ENCODE data around the gene HS3ST3A1. TPM values are rescaled to one million over a fixed set of nuclear protein-coding genes. Genes with fewer than 3 reads are reported as not detected.

HS3ST3A1 gene
- total RNA-seq, 1 donor from 2014 or later = 8.6 TPM

DNA sequence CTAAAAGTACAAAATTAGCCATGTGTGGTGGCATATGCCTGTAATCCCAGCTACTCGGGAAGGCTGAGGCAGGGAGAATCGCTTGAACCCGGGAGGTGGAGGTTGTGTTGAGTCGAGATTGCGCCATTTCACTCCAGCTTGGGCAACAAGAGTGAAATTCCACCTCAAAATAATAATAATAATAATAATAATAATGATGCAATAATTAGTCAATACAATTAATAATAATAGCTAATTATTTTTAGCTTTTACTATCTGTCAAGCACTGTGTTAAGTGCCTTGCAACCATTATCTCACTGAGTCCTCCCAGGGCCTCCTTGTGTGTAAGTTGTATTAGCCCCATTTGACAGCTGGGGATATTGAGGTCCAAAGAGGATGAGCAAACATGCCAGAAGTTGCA is 14.3 kb upstream of the HS3ST3A1 start:
- intact Hi-C loops (cut with DNase I) = no loop called here
- no peak overlapping the region for H3K27ac ChIP-seq
- H3K4me1 ChIP-seq = no peaks in the 10 kb centered on the region
- no peak overlapping the region for H3K4me3 ChIP-seq
- H3K27me3 ChIP-seq = no peaks in the 10 kb centered on the region
- H3K36me3 ChIP-seq = no peaks in the 10 kb centered on the region
- H3K9me3 ChIP-seq = peaks cover 5% of the 10 kb centered on the region
- TF ChIP-seq CTCF (IDR thresholded peaks at IDR 0.05) = no peak
- TF ChIP-seq POLR2AphosphoS5 (IDR thresholded peaks at IDR 0.05; ENCODE audit: insufficient read depth in 1 of 2, low read depth in 1 of 2) = no peak
- TF ChIP-seq POLR2A (IDR thresholded peaks at IDR 0.05) = no peak
- no peak for DNase-seq (ENCODE audit: extremely low spot score in 2 of 2)

DNA sequence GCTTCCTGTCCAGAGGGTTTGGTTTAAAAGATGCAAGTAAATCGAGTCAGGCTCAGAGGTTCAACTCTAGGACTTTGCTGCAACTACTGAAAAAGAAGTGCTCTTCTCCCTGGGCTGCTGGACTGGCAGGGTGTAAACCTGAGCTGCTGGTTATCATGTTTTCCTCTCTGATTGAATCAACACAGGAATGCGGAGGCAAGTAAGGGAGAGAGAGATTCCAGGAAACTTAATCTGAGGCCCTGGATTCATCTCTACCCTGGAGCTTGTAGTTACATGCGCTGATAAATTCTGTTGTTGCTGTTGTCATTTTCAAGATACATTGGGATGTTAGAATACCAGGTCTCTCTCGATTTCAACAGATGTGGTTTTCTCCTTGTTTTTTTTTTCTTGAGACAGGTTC is 8.2 kb upstream of the HS3ST3A1 start:
- H3K27me3 ChIP-seq = no peaks in the 10 kb centered on the region
- H3K27ac ChIP-seq = no peak overlapping the region
- no peaks in the 10 kb centered on the region for H3K36me3 ChIP-seq
- TF ChIP-seq POLR2A (IDR thresholded peaks at IDR 0.05) = no peak
- no peak for TF ChIP-seq POLR2AphosphoS5 (IDR thresholded peaks at IDR 0.05; ENCODE audit: insufficient read depth in 1 of 2, low read depth in 1 of 2)
- TF ChIP-seq CTCF (IDR thresholded peaks at IDR 0.05) = no peak
- intact Hi-C loops (cut with DNase I) = no loop called here
- no peak for DNase-seq (ENCODE audit: extremely low spot score in 2 of 2)
- no peak overlapping the region for H3K4me3 ChIP-seq
- H3K4me1 ChIP-seq = no peaks in the 10 kb centered on the region
- H3K9me3 ChIP-seq = peaks cover 5% of the 10 kb centered on the region

DNA sequence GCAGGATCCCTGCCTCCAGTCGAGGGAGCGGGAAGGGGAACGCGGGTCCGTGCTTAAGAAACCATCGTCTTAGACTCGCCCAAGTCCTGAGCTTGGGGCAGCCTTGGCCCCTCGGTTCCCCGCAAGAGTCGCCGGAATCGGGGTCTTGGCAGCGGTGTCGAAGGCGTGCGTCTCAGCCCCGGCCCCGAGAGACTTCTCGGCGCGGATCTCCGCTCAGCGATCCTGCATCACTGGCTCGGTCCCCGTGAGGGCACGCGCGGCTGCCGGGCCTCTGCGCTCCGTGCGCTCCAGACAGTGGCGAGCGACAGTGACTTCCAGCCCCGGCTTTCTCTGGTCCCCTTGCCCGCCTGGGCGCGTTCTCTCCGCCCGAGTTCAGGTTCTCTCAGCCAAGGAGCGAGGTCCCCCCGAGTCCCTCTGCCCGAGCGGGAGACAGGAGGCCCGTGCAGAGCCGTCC is 380 bp downstream of the HS3ST3A1 start:
- Histone ChIP-seq H3K4me1 (peaks cover 15% of the 10 kb centered on the region), H3K27ac (peak overlapping the region; percentile 89), H3K9me3 (no peaks in the 10 kb centered on the region), H3K36me3 (no peaks in the 10 kb centered on the region), H3K4me3 (peak overlapping the region; percentile 58 to 75), H3K27me3 (peaks cover 3% of the 10 kb centered on the region)
- DNase-seq (ENCODE audit: extremely low spot score in 2 of 2) = no peak
- TF ChIP-seq POLR2AphosphoS5 (IDR thresholded peaks at IDR 0.05; ENCODE audit: insufficient read depth in 1 of 2, low read depth in 1 of 2) (no peak), POLR2A (IDR thresholded peaks at IDR 0.05) (no peak), CTCF (IDR thresholded peaks at IDR 0.05) (no peak)
- intact Hi-C loops (cut with DNase I) = no loop called here

- Histone ChIP-seq H3K36me3 (no peaks in the 10 kb centered on the region), H3K4me3 (peak overlapping the region; percentile 58 to 75), H3K4me1 (peaks cover 15% of the 10 kb centered on the region), H3K27me3 (peaks cover 3% of the 10 kb centered on the region), H3K9me3 (no peaks in the 10 kb centered on the region), H3K27ac (peak overlapping the region; percentile 89)
- intact Hi-C loops (cut with DNase I) = no loop called here
- no peak for DNase-seq (ENCODE audit: extremely low spot score in 2 of 2)
- TF ChIP-seq POLR2A (IDR thresholded peaks at IDR 0.05) (no peak), POLR2AphosphoS5 (IDR thresholded peaks at IDR 0.05; ENCODE audit: insufficient read depth in 1 of 2, low read depth in 1 of 2) (no peak), CTCF (IDR thresholded peaks at IDR 0.05) (no peak)
Observed at GRCh38 chr17:13600475-13601321, 1.0 kb downstream of the HS3ST3A1 start.

DNA sequence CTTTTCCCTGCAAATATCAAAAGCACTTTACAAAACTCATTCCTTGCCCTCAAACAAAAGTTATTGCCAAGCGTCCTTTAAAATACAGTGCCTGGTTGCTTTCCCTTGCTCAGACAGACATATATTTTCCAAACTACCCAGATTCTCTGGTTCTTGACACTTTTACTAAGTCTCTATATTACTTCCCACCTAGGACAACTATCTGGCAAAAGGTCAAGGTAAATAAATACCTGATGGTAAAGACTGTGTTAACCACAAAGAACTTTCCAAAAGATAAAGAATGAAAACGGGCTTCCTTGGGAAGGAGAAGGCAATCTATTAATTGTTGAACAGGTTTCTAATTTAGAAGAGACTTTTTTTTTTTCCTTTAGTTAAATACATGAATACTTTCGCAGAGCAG is 1.9 kb downstream of the HS3ST3A1 start:
- TF ChIP-seq CTCF (IDR thresholded peaks at IDR 0.05) = no peak
- TF ChIP-seq POLR2A (IDR thresholded peaks at IDR 0.05) = no peak
- TF ChIP-seq POLR2AphosphoS5 (IDR thresholded peaks at IDR 0.05; ENCODE audit: insufficient read depth in 1 of 2, low read depth in 1 of 2) = no peak
- DNase-seq (ENCODE audit: extremely low spot score in 2 of 2) = no peak
- Histone ChIP-seq H3K27ac (peak overlapping the region; percentile 89), H3K36me3 (no peaks in the 10 kb centered on the region), H3K9me3 (no peaks in the 10 kb centered on the region), H3K4me3 (peak overlapping the region; percentile 58 to 75), H3K4me1 (peaks cover 15% of the 10 kb centered on the region), H3K27me3 (peaks cover 3% of the 10 kb centered on the region)
- intact Hi-C loops (cut with DNase I) = loop anchor here (10.0 kb wide), 1 partner anchor 705 kb away; the partner anchor contains the start of gene HS3ST3B1

All from vagina (tissue), 2 donors.